Measurements from ENCODE around the gene PRKRIP1.

Gene PRKRIP1

GRCh38 chr7:102390697-102391484 is 5.3 kb upstream of the PRKRIP1 start (continued):
- TF ChIP-seq ZBTB44 (tag by site-specific recombination; IDR thresholded peaks at IDR 0.05), result no peak
- TF ChIP-seq ZNF707 (tag by site-specific recombination; IDR thresholded peaks at IDR 0.05), result no peak
- no peak for TF ChIP-seq ZNF560 (tag by site-specific recombination; IDR thresholded peaks at IDR 0.05; ENCODE audit: borderline replicate concordance)
- peak; percentile 85 for TF ChIP-seq ZNF426 (tag by site-specific recombination; IDR thresholded peaks at IDR 0.05)
- no peak for TF ChIP-seq RBAK (tag by site-specific recombination; IDR thresholded peaks at IDR 0.05)
- TF ChIP-seq ZNF274 (IDR thresholded peaks at IDR 0.05; ENCODE audit: low read length), result no peak
- no peak for TF ChIP-seq ZNF274 (tag by site-specific recombination; IDR thresholded peaks at IDR 0.05; ENCODE audit: borderline replicate concordance)
- TF ChIP-seq REPIN1 (tag by site-specific recombination; IDR thresholded peaks at IDR 0.05; ENCODE audit: low read depth), result no peak
- no peak for TF ChIP-seq KLF7 (tag by site-specific recombination; IDR thresholded peaks at IDR 0.05; ENCODE audit: borderline replicate concordance)
- TF ChIP-seq ZNF510 (tag by site-specific recombination; IDR thresholded peaks at IDR 0.05; ENCODE audit: insufficient replicate concordance), result no peak
- no peak for TF ChIP-seq ZNF639 (tag by site-specific recombination; IDR thresholded peaks at IDR 0.05)
- TF ChIP-seq ZNF202 (tag by site-specific recombination; IDR thresholded peaks at IDR 0.05; ENCODE audit: borderline replicate concordance), result peak; percentile 74
- TF ChIP-seq MZF1 (tag by site-specific recombination; IDR thresholded peaks at IDR 0.05; ENCODE audit: borderline replicate concordance), result no peak
- TF ChIP-seq ZNF521 (tag by site-specific recombination; IDR thresholded peaks at IDR 0.05), result no peak
- TF ChIP-seq ZNF394 (tag by site-specific recombination; IDR thresholded peaks at IDR 0.05; ENCODE audit: borderline replicate concordance), result peak; percentile 96
- TF ChIP-seq ZBTB11 (tag by site-specific recombination; conservative IDR thresholded peaks at IDR 0.05; ENCODE audit: low read depth), result peak; percentile 78
- TF ChIP-seq ZNF704 (tag by site-specific recombination; IDR thresholded peaks at IDR 0.05), result no peak
- TF ChIP-seq ZNF155 (tag by site-specific recombination; IDR thresholded peaks at IDR 0.05), result no peak
- TF ChIP-seq MYNN (tag by site-specific recombination; IDR thresholded peaks at IDR 0.05; ENCODE audit: borderline replicate concordance), result no peak
- no peak for TF ChIP-seq ZNF404 (tag by site-specific recombination; IDR thresholded peaks at IDR 0.05)
- no peak for TF ChIP-seq EGR2 (tag by site-specific recombination; IDR thresholded peaks at IDR 0.05; ENCODE audit: low read depth)
- TF ChIP-seq ZNF449 (tag by site-specific recombination; IDR thresholded peaks at IDR 0.05), result no peak
- TF ChIP-seq ZNF76 (tag by site-specific recombination; IDR thresholded peaks at IDR 0.05; ENCODE audit: borderline replicate concordance, low read depth), result no peak
- no peak for TF ChIP-seq ZNF335 (tag by site-specific recombination; conservative IDR thresholded peaks at IDR 0.05)
- TF ChIP-seq ZNF37A (tag by site-specific recombination; IDR thresholded peaks at IDR 0.05), result no peak
- TF ChIP-seq ZNF10 (tag by site-specific recombination; IDR thresholded peaks at IDR 0.05), result no peak
- TF ChIP-seq KLF8 (tag by site-specific recombination; IDR thresholded peaks at IDR 0.05), result no peak
- TF ChIP-seq ZNF514 (tag by site-specific recombination; IDR thresholded peaks at IDR 0.05), result no peak
- TF ChIP-seq ZNF366 (tag by site-specific recombination; conservative IDR thresholded peaks at IDR 0.05), result no peak
- TF ChIP-seq ZNF571 (tag by site-specific recombination; IDR thresholded peaks at IDR 0.05), result no peak
- no peak for TF ChIP-seq ZNF133 (tag by site-specific recombination; IDR thresholded peaks at IDR 0.05)
- TF ChIP-seq ZNF350 (tag by site-specific recombination; IDR thresholded peaks at IDR 0.05), result no peak
